Stimulated activated CD8-positive, alpha-beta memory T cell treated with anti-CD3 and anti-CD28 coated beads, Interleukin-7, amount 100 ng/mL, for 4 hours (primary cell): ENCODE measurements around the gene CYP1B1.
"Not testable (repeated sequence)": the region's sequence is repeated elsewhere in the genome, so short reads cannot be mapped to it uniquely, and the experiment has no call there.

Source experiments
- DNase-seq, 2 donors: peaks; one replicate each; pipeline ENCODE4 v3.0.0-alpha.2; 2020; ENCODE audit warnings: low read depth in 2 of 2

Gene CYP1B1

DNA sequence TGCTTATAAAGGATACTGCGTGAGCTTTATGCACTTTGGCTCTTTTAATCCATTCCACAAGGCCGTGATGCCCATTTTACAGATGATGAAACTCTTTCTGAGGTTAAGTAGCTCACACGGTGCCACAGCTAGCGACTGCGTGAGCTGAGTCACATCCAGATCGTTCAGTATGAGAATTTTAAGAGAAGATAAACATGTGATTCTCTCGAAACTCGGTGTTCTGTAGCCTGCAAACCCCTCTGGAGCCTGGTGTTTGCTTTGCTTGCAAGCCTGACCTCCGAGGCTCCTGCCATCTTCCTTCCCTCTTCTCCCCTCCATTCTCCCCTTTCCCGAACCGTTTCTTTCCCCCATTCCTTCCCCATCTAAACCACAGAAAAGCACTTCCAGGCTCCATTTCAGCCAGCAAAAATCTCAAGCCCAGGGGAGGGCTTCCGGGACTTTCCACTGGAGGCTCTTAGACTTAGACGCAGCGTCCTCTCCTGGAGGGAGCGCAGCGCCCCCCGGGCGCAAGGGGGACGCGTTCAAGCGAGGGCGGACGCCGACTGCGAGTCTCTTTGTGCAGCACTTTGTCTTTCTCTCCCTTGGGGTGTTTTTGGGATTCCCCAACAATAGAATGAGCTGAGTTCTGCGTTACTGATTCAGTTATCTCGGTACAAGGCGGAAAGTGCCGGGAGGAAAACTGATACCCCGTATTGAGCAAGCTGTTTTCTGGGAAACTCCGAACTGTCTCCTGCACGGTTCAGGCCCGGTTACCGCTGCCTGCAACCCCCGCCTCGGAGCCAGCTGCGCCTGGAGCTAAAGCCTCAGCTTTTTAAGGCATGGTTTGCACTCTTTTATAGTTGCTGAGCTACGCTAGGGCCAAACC is 38.0 kb downstream of the CYP1B1 start:
- DNase-seq: no peak

DNA sequence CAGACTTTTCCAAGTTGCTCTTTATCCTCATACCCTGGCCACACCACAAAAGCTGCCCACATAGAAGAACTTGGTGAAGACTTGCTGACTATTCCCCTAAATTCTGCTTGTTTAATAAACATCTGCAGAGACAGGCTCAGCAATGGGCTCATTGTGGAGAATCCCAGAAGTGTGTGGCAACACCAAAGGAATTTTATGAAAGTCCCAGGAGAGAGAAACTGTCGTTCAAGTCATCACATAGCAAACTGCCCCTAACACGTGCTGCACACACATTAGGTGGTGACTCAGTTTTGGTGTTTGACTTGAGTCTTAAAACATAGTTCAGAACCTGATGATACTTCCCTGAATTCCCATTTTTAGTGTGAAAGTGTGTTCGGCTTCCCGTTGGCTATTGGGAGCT is 38.6 kb downstream of the CYP1B1 start:
- DNase-seq: no peak

DNA sequence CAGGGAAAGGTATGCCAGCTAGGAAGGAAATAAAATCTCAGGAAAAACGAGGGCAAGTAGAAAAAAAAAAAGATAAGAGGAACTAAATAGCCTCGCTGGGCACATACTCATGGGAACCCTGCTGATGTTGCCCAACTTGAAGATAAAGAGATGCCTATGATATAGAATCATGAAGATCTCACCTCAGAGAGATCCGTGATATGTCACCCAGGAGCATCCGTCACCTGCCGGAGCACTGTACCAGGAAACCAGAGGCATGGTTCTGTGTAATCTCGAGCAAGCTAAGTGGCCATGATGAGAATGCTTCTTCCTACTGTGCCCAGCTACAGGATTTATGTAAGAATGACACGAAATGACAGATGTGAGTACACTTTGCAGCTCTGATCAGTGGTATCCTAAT is 40.0 kb downstream of the CYP1B1 start:
- no peak for DNase-seq

DNA sequence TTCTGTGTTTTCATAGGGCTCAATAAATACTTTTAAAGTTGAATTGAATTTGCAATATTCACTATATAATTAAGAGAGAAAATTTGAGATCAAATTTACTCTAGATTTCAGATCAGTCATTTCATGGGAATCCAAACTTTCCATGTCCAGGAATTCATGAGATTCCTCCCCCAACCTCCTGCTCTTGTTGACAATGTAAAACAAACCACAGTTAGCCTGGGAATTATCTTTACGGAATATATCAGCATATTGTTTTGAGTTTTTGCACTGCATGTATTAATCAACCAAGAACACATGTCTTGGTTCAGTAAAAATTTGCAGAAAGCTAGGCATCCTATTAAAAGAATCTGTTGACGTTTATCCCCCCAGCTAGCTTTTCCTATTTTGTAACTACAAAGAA is 42.3 kb downstream of the CYP1B1 start:
- DNase-seq: no peak

DNA sequence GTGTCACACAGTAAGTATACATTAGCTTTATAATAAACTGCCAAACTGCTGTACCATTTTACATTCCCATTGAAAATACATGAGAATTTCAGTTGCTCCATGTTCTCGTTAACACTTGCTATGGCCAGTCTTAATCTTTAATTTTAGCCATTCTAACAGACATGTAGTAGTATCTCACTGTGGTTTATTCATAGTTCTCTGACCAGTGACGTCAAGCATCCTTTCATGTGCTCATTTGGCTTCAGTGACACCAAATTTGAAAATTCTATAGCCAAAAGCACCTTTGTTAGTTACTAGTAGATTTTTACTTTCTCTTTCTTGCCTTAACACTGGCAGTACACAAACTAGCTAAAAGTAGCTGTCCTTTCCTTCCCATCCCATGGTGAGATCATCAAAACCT is 43.0 kb downstream of the CYP1B1 start:
- DNase-seq: no peak

DNA sequence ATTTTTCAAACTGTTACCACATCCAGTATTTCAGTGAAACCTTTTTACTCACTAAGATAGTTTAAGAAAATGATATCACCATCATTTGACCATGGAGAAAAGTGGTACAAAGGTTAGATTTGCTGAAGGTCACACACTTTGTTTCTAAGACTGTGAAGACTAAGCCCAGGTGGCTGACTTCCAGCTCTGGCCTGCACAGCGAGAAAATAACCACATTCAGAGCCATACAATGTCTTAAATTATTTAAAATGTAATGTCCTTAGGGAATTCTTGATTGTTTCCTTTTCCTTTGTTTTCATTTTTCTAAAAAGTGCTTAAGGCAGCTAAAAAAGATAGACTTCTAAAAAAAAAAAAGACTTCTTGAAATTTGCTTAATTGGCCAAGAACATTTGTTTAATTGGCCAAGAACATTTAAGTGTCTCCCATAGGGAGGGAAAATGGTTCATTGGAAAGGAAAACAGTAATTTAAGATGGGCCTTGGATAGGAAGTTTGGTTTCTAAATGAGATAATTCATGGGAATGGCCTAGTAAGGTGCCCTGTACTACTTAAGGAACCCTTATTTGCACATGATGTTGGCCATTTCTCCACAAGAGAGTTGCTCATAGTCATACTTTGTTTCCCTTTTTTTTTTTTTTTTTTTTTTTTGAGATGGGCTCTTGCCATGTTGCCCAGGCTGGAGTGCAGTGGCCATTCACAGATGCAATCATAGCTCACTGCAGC is 45.2 kb downstream of the CYP1B1 start:
- DNase-seq: no peak

DNA sequence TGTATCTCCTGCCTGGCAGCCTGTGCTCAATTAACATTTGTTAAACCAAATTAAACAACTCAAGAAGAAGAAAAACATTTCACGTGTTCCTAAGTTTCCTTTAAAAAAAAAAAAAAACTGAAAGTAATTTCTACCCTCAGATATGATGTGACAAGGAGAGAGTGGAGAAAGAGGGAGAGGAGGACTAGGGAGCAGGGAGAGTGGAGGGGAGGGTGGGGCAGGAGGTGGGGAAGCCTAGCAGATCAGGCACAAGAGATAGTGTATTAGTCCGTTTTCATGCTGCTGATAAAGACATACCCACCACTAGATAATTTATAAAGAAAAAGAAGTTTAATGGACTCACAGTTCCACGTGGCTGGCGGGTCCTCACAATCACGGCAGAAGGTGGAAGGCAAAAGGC is 46.4 kb downstream of the CYP1B1 start:
- no peak for DNase-seq

DNA sequence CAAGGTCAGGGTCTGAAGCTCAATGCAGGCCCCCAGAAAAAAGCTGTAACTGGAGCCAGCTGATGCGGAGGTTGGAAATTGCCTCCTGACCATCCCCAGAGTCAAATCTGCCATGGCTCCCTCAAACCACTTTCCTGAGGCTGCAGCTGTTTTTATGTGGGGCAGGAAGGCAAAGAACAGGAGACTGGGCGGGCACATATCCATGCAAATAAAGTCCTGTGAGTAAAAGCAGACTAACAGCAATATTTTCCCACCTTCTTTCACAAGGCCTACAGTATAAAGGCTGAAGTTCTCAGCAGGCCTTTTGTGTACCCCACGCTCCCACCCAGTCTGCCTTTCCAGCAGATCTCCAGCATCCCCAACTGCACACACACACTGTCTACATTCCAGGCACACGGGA is 47.1 kb downstream of the CYP1B1 start:
- DNase-seq: no peak

DNA sequence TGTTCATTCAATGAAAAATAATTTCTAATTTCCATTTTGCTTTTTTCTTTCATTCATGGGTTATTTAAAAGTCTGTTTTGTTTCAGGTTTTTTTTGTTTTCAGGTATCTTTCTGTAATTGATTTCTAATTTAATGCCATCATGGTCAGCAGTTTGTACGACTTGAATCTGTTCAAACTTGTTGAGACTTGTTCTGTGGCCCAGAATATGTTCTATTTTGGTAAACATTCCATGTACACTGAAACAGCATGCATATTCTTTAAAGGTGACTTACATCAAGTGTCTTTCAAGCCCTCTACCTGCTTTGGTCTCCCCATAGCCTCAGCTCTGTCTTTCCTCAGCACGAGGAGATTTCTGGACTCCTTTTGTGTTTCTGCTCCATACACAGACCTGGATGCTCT is 49.1 kb downstream of the CYP1B1 start:
- no peak for DNase-seq

DNA sequence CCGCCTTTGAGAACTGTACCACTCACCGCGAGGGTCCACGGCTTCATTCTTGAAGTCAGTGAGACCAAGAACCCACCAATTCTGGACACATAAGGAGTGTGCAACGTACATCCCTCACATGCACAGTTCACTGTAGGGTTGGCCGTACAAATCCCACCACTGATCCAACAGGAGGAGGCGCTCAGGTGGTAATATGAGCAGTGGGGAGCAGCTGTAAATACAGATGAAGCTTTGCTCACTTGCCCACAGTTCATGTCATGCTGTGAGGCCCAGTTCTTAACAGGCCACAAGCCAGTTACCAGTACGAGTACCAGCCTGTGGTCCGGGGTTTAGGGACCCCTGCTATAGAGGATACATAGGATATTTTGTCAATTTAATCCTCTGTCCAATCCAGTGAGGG is 54.4 kb downstream of the CYP1B1 start:
- no peak for DNase-seq

DNA sequence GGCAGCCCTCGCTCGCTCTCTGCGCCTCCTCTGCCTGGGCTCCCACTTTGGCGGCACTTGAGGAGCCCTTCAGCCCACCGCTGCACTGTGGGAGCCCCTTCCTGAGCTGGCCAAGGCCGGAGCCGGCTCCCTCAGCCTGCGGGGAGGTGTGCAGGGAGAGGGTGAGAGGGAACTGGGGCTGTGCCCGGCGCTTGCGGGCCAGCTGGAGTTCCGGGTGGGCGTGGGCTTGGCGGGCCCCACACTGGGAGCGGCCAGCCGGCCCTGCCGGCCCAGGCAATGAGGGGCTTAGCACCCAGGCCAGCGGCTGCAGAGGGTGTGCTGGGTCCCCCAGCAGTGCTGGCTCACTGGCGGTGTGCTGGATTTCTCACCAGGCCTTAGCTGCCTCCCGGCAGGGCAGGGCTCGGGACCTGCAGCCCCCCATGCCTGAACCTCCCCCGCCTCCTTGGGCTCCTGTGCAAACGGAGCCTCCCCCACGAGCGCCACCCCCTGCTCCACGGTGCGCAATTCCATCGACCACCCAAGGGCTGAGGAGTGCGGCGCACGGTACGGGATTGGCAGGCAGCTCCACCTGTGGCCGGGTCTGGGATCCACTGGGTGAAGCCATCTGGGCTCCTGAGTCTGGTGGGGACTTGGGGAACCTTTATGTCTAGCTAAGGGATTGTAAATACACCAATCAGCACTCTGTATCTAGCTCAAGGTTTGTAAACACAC is 55.4 kb downstream of the CYP1B1 start:
- DNase-seq: not testable (repeated sequence)

DNA sequence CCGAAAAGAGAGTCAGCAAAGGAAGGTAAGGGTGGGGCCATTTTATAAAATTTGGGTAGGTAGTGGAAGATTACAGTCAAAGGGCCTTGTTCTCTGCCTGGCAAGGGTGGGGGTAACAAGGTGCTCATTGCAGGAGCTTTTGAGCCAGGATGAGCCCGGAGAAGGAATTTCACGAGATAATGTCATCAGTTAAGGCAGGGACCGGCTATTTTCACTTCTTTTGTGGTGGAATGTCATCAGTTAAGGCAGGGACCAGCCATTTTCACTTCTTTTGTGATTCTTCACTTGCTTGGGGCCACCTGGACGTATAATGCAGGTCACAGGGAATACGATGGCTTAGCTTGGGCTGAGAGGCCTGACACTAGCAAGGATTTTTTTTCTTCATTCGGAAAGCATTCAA is 58.1 kb downstream of the CYP1B1 start:
- no peak for DNase-seq
